ENCODE measurements around the gene TUBB6.

TUBB6 gene

GRCh38 chr18:12336887-12337286 is 28.8 kb downstream of the TUBB6 start:
- DNase-seq (ENCODE audit: low read depth, low spot score): no peak

DNA sequence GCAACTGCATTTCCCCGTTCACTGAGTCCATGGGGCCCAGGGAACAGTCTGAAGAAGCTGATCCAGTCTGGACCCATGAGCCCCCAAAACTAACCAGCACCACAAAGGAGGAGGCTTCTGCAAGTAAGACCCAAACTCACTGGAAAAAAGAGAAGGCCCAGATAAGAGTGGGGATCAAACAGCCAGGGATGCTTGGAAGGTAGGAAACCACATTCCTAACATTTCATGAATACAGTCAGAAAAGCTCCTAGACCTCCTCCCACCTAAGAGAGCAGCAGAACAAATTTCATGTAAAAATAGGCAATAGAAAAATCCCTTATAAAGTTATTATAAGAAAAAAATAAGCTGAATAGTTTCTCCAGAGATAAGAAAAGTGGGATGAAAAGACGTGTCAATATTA is 30.3 kb downstream of the TUBB6 start:
- DNase-seq (ENCODE audit: low read depth, low spot score): no peak

DNA sequence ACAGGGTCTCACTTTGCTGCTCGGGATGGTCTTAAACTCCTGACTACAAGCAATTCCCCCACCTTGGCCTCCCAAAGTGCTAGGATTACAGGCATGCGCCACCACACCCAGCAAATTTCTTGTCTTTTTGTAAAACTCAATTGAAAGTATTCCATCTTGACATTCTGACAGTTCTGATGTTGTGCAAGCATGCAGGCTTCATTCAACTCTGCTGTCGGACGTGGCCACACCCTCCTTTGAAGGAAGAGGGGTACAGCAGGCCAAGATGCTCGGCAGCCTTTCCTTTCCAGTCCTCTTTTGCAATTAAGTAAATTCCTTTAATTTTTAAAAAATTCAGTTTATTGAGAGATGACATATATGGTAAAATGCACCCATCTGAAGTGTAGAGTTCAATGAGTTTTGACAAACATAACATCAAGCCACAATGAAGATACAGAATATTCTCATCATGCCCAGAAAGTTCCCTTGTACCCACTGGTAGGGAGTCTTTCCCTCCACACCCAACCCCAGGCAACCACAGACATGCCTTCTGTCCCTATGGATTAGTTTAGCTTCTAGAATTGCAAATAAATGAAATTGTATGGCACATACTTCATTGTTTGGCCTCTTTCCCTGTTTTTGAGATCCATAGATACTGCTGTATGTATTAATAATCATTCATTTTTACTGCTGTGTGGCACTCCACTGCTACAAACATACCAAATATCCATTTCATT is 33.1 kb downstream of the TUBB6 start:
- no peak for DNase-seq (ENCODE audit: low read depth, low spot score)

GRCh38 chr18:12342661-12343060 is 34.6 kb downstream of the TUBB6 start:
- no peak for DNase-seq (ENCODE audit: low read depth, low spot score)

- no peak for DNase-seq (ENCODE audit: low read depth, low spot score)
These were observed 37.6 kb downstream of the TUBB6 start for GRCh38 chr18:12345491-12346239.

- no peak for DNase-seq (ENCODE audit: low read depth, low spot score)
These were observed 38.2 kb downstream of the TUBB6 start for GRCh38 chr18:12346240-12346565.

DNA sequence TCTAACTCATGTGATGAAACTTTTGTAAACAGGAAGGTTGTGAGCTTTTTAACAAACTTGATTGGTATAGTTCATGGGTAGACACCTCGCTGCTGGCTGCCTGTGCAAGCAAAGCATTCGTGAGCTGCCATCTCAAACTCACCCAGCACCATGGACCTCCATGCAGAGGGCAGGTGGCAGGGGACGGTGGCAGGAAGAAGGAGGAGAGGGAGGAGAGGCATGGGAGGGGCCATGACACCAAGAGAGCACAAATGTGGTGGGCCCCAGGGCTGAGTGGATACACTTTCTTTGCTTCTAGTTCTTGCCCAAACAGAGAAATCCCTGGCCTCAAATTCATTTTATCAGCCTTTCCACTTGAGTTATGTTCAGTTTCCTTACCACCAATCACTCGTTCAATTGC is 39.9 kb downstream of the TUBB6 start:
- no peak for DNase-seq (ENCODE audit: low read depth, low spot score)

DNA sequence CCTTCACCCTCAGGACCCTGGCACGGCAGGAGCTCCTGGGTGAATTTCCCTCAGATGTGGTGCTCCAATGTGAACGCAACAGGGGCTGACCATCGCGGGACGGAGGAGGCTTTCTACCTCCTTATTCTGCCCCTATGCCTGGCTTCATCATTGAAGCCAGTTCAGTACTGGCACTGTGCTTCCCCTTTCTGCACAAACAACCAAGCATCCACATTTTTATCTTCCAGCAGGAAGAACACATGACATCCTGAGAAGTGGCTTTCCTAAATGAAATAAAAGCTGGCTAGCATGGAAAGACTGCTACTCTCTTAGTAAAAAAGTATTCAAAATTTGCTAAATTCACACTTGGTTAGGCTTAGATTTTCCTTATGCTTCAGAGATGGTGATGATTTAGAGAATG is 44.1 kb downstream of the TUBB6 start:
- no peak for DNase-seq (ENCODE audit: low read depth, low spot score)

DNA sequence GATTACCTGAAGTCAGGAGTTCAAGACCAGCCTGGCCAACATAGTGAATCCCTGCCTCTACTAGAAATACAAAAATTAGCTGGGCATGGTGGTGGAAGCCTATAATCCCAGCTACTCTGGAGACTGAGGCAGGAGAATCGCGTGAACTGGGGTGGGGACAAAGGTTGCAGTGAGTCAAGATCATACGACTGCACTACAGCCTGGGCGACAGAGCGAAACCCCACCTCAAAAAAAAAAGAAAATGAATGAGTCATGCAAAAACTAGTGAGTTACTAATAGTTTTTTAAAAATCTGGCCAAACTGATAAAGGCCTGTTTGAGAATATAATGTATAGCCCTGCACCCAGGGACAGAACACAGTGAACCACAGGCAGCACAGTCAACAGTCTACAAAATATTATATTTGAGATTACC is 51.5 kb downstream of the TUBB6 start:
- no peak for DNase-seq (ENCODE audit: low read depth, low spot score)

DNA sequence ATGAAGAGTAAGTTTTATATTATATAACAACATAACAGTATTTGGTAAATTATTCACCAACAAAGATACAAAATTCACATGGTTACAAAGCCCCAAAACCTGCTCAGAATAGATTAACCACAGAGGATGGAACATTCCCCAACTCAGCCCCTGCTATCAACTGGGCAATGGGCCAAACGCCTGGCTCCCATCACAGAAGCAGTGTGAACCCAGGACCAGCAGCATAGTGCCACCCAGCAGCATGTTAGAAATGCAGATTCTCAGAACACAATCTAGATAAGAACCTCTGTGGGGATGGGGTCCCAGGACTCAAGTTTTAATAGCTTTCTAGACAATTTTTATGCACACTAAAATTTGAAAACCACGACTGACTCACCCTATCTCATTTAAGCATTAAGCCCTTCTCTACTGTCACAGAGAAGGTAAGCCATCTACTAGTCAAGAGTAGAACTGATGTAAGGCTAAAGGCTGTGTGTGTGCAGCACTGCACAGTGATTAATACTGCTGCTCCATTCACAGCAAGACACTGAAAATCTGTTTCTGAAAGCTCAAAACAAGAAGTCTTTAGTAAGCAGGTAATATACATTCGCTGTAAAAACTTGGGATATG is 53.8 kb downstream of the TUBB6 start:
- DNase-seq (ENCODE audit: low read depth, low spot score): no peak

GRCh38 chr18:12362473-12363174 is 54.6 kb downstream of the TUBB6 start:
- no peak for DNase-seq (ENCODE audit: low read depth, low spot score)

DNA sequence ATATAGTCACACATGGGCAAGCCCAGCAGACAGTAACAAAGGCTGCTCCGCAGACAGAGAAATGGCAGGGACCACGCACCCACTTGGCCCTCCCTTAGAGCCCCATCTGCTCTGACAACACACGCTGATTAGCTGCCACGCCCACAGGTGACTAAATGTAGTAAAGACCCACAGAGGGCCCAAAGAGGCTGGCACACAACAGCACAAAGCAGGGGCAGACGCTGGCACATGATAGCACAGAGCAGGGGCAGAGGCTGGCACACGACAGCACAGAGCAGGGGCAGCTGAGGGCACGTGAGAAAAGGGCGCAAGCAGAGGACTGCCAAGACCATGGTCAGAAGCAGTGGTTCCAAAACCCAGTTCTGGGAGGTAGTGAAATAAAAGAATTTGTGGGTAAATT is 58.3 kb downstream of the TUBB6 start:
- no peak for DNase-seq (ENCODE audit: low read depth, low spot score)

- DNase-seq (ENCODE audit: low read depth, low spot score): no peak
These were observed 58.7 kb downstream of the TUBB6 start for GRCh38 chr18:12366784-12367183.

DNA sequence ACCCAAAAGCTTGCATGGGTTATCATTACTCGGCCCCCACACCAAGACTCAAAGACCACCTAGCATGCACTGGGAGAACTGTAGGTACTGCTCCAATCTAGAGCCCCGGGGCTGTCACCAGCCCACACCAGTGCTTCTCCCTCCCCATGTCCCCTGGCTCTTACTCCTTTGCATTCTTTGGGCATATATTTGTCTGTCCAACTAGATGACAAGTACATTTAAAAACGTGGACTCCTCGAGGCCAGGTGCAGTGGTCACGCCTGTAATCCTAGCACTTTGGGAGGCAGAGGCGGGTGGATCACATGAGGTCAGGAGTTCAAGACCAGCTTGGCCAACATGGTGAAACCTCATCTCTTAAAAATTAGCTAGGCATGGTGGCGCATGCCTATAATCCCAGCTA is 61.2 kb downstream of the TUBB6 start:
- DNase-seq (ENCODE audit: low read depth, low spot score): no peak

- no peak for DNase-seq (ENCODE audit: low read depth, low spot score)
These were observed 63.5 kb downstream of the TUBB6 start for GRCh38 chr18:12371590-12371989.

GRCh38 chr18:12372406-12372805 is 64.4 kb downstream of the TUBB6 start:
- DNase-seq (ENCODE audit: low read depth, low spot score): no peak

- DNase-seq (ENCODE audit: low read depth, low spot score): no peak
These were observed 65.2 kb downstream of the TUBB6 start for GRCh38 chr18:12373116-12373770.

GRCh38 chr18:12373771-12374116 is 65.7 kb downstream of the TUBB6 start:
- DNase-seq (ENCODE audit: low read depth, low spot score): no peak

GRCh38 chr18:12374401-12374800 is 66.4 kb downstream of the TUBB6 start:
- DNase-seq (ENCODE audit: low read depth, low spot score): no peak

Measured in iPS DF 19.7 (cell line).